GM18951 (cell line): ENCODE results near the gene IDH1.

ENCODE experiments used
- POLR2A ChIP-seq: IDR thresholded peaks from 4 replicates; pipeline ENCODE4 v1.6.1; 2011; ENCODE audit warnings: mild to moderate bottlenecking; ENCODE audit not compliant: insufficient read length, insufficient read depth; ENCODE audit errors: extremely low read depth
- in situ Hi-C: fragments of 300-500 bp; cut with MboI; formaldehyde crosslinking; loops from one replicate; pipeline ENCODE4 v1.12.0; 2022; ENCODE audit warnings: low sequenced_read_pairs, mixed read lengths, inconsistent platforms; ENCODE audit not compliant: unreplicated experiment

Gene IDH1

GRCh38 chr2:208254871-208255556 lies at the start of gene IDH1:
Gene IDH1 (minus strand): TSS chr2:208255071. CDS start chr2:208251551, 3,520 bp downstream.
- in situ Hi-C loops: no loop called here
- TF ChIP-seq POLR2A: peak; percentile 70

DNA sequence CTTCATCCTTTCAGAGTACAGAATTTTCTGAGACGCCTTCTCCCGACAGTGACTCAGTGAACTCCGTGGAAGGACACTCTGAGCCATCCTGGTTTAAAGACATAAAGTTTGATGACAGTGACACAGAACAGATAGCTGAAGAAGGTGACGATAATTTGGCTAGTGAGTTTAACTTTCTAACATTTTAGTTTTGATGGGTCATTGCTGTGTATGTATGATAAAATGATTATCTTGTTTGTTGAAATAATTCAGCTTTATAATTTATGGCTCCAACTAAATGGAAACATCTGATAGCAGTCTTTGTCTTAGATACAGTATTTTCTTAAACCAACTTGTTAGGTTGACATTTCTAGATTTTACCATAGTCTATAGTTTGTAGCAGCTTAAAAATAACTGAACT lies 49.3 kb upstream of the IDH1 start:
- TF ChIP-seq POLR2A: no peak
- in situ Hi-C loops: no loop called here

- no peak for TF ChIP-seq POLR2A
- in situ Hi-C loops: no loop called here
Measured at GRCh38 chr2:208300847-208301618, 46.2 kb upstream of the IDH1 start.

DNA sequence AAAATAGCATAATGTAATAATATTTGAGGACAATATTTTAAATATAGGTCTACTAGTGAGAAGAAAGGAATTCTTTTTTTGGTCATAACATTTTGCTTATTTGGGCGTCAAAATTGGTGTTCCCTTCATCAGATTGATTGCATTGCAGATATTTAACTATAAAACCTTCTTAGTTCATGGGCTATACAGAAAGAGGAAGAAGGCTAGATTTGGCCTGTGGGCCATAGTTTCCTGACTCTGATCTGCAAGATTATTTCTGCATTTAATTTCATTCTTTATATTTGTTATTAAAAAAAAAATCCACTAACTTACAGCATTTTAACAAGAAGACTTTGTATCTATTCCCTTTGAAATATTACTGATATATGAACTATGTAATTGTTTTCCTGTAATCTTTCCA lies 43.1 kb upstream of the IDH1 start:
- TF ChIP-seq POLR2A: no peak
- in situ Hi-C loops: no loop called here

- in situ Hi-C loops: no loop called here
- TF ChIP-seq POLR2A: no peak
Measured at GRCh38 chr2:208296610-208297009, 41.7 kb upstream of the IDH1 start.

- in situ Hi-C loops: no loop called here
- TF ChIP-seq POLR2A: no peak
Measured at GRCh38 chr2:208295834-208296233, 41.0 kb upstream of the IDH1 start.

- TF ChIP-seq POLR2A: no peak
- in situ Hi-C loops: no loop called here
Measured at GRCh38 chr2:208294482-208295024, 39.7 kb upstream of the IDH1 start.

- in situ Hi-C loops: no loop called here
- TF ChIP-seq POLR2A: no peak
Measured at GRCh38 chr2:208285853-208286252, 31.0 kb upstream of the IDH1 start.

GRCh38 chr2:208280933-208281332 lies 26.1 kb upstream of the IDH1 start:
- in situ Hi-C loops: no loop called here

DNA sequence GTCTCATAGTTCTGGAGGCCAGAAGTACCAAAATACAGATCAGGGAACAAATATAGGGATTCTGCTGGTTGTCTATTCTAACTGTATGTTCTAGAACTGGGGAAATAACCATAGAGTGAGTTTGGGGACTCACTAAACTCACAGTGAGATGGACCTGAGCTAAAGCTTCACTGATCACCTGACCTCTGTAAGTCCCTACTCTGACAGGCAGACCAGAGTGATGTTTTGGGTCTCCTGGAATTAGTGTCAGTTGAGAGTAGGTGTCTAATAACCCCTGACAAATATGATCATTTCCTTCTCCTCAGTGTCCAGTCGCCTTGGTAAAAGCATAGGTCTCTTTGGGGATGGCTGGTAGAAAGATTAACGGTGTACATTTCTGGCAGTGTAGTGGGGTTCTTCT lies 25.4 kb upstream of the IDH1 start:
- TF ChIP-seq POLR2A: no peak
- in situ Hi-C loops: no loop called here

More at GRCh38 chr2:208280933-208281332, 26.1 kb upstream of the IDH1 start:
- no peak for TF ChIP-seq POLR2A

DNA sequence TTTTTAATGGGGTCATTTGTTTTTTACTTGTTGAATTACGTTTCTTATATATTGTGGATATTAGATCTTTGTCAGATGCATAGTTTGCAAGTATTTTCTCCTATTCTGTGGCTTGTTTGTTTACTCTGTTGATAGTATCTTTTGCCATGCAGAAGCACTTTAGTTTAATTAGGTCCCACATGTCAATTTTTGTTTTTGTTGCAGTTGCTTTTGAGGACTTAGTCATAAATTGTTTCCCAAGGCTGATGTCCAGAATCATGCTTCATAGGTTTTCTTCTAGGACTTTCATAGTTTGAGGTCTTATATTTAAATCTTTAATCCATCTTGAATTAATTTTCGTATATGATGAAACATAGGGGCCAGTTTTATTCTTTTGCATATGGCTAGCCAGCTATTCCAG lies 24.4 kb upstream of the IDH1 start:
- in situ Hi-C loops: no loop called here
- no peak for TF ChIP-seq POLR2A

DNA sequence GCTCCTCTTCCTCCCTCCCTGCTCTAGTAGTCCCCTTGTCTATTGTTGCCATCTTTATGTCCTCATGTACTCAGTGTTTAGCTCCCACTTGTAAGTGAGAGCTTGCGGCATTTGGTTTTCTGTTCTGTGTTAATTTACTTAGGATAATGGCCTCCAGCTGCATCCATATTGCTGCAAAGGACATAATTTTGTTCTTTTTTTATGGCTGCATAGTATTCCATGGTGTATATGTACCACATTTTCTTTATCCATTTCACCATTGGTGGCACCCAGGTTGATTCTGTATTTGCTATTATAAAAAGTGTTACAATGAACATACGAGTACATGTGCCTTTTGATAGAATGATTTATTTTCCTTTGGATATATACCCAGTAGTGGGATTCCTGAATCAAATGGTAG lies 23.7 kb upstream of the IDH1 start:
- TF ChIP-seq POLR2A: no peak
- in situ Hi-C loops: no loop called here

DNA sequence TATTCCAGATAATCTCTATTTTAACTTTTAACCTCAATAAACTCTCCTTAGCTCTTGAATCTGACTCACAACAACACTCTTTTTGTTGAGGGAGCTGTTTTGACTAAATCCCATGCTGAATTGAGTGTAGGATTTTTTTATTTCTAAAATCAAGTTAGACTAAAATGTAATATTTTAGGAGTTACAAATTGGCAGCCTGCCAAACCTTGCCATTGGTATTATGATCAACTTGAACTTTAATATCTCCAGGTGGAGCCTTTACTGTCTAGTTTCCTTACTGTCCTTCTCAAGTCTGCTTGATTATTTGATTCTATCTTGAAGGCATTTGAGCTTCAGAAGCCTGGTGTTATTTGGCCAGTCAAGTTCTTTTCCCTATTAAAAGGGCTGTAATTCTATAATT lies 19.9 kb upstream of the IDH1 start:
- in situ Hi-C loops: no loop called here
- TF ChIP-seq POLR2A: no peak

DNA sequence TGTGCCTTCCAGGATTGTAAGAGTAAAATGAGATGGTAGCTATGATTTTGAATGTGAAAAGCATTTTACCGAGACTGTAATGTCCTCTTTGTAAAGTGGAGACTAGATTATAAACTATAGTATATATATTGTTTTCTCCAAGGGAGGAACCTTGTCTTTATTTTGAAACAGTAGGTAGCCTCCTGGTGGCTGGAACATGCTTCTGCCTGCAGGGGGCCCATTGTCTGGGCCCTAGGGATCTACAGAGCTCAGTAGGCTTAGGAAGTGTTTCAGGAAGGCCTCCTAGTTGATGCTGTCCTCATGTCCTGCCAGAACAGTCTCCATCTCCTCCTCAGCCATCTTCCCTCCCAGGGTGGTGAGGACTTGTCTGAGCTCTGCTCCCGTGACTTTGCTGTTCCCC lies 14.2 kb upstream of the IDH1 start:
- no peak for TF ChIP-seq POLR2A
- in situ Hi-C loops: no loop called here
